ENCODE data around the gene LGALS3BP. TPM values are rescaled to one million over a fixed set of nuclear protein-coding genes. Genes with fewer than 3 reads are reported as not detected.

Gene LGALS3BP
- total RNA-seq, 1 donor, result 51.4 TPM

DNA sequence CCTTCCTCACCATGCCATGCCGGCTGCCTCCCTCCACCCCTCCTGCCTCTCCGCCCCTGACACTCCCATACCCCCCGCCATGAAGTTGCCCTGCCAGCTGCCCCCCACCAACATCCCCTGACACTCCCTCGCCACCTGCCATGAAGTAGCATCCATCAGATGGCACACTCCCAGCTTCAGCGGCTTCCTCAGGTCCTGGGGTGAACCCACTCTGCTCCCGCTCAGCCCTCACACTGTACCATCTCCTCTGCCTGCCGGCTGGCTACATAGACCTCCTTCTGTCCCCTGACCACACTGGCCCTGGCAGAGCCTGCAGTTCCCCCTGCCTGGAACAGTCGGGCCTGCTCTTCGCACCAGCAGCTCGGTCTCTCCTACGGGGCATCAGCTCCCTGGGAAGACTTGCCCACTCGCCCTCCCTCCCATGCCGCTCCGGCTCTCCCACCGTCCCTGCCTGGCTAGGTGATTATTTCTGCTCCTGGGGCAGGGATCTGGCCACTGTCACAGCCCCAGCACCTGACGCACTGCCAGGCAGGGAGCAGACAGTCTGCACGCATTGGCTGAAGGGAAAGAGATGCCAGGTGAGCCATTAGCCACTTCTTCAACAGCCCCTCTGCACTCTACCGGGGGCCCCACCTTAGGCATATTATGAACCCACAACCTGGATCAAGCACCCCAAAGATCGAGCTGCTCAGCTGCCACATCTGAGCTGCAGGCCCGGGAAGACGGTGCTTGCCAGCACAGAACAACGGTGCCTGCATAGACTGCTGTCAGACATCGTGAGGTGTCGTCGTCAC, 20.9 kb upstream of the LGALS3BP start:
- no peak for DNase-seq (ENCODE audit: low read depth in 2 of 3, low spot score in 2 of 3)

DNA sequence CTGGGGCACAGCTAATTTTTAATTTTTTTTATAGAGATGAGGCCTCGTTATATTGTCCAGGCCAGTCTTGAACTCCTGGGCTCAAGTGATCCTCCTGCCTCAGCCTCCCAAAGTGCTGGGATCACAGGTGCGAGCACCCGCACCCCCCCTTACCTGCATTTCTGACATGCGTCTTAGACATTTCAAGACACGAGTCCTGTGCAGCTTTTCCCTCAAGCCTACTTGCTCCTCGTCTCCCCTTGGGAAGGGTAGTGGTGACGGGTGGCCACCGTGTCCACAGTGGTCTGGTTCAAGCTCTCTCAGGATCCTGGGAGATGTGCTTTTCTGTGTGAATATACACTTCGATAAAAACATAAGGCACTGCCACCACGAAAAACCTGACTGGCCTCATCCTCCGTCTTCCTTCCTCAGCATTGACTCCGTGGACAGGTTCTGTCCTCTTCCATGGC, 20.2 kb upstream of the LGALS3BP start:
- no peak for DNase-seq (ENCODE audit: low read depth in 2 of 3, low spot score in 2 of 3)

DNA sequence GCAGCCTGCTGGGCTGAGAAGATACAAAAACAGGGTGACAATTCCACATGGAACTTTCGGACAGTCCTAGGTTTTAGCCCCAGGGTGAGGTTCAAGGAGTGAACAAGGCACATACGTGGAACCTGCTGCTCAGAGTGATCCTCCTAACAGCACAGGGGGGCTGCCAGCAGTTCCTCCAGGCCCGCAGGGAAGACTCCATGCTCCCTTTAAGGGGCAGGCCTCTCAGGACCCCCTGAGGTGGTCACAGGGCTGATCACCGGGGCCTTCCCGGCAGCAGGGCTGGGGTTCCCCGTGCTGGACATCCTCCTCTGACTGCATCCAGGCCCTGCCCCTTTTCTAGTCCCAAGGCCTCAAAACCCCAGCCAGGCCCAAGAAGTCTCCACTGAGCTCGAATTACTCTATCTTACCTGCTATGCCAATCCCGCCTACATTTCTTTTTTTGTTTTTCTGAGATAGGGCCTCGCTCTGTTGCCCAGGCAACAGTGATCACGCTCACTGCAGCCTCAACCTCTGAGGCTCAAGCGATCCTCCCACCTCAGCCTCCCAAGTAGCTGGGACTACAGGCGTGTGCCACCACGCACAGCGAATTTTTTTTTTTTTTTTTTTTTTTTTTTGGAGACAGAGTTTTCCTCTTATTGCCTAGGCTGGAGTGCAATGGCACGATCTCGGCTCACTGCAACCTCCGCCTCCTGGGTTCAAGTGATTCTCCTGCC, 19.5 kb upstream of the LGALS3BP start:
- DNase-seq (ENCODE audit: low read depth in 2 of 3, low spot score in 2 of 3), result no peak

DNA sequence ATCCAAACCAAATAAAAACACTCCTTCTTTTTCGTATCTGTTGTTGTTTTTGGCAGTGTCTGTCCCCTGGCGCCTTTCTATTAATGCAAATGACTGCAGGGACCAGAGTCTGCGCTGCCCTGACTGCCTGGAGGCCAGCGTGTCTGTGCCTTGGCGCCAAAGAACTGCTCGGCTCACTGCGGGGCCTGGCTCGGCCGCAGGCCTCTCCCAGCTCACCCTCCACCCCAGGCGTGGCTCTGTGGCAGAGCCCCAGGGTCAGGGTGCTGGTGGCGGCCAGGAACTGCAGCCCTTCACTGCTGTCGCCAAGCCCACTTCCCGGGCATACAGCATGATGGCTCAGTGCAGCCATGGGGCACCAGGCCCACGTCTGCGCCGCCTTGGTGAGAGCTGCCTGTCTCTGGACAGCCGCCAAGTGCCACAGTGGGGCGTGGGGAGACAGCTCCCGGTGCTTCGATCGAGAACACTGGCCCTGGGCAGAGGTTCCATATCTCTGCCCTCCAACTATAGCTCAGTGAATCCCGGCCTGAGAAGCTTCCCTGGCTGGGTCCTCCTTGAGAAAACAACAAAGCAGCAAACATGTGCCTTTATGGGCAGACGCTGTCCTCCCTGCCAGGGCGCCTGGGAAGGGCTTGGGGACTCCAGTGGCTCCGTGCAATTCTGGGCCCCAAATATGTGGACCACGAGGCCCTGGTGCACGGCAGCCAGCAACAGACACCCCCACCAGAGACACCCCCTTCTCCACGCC, 18.8 kb upstream of the LGALS3BP start:
- DNase-seq (ENCODE audit: low read depth in 2 of 3, low spot score in 2 of 3), result no peak

DNA sequence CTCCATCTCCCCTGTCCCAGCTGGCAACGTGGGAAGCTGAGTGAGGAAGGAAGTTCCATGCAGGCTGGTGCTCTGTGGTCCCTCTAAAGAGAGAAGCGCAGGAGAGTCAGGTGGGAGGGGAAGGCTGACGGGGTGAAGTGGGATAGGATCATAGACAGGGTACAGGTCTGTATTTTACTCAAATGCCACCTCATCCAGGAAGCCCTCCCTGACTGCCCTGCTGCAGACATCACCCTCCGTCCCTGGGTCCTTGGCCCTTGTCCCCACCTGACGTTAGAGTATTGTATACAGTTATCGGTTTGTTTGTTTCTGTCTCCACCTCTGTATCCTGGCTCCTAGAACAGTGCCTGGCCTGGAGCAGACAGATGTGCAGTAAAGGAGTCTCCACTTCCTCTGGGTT, 18.2 kb upstream of the LGALS3BP start:
- no peak for DNase-seq (ENCODE audit: low read depth in 2 of 3, low spot score in 2 of 3)

DNA sequence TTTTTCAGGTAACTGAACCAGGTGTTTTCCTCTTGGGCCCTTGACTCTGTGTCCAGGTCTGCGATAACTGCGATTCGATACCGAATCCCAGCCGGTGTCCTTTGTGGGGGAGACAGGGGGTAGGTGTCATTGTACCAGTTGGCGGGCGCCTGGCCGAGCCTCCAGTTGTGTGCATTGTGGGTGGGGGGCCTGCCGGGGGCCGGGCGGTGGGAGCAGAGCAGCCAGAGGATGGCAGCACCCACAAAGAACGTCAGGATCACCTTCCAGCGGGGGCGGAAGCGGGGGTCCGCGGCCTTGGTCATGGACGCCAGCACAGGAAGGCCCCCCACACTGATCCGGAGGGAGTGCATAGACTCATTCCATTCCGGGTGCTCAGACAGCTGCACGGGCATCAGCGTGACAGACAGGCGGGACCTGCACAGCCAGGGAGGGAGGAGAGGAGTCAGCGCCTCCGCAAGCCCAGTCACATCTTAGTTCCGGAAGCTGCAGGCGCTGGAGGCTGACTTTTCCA, 17.6 kb upstream of the LGALS3BP start:
- no peak for DNase-seq (ENCODE audit: low read depth in 2 of 3, low spot score in 2 of 3)

DNA sequence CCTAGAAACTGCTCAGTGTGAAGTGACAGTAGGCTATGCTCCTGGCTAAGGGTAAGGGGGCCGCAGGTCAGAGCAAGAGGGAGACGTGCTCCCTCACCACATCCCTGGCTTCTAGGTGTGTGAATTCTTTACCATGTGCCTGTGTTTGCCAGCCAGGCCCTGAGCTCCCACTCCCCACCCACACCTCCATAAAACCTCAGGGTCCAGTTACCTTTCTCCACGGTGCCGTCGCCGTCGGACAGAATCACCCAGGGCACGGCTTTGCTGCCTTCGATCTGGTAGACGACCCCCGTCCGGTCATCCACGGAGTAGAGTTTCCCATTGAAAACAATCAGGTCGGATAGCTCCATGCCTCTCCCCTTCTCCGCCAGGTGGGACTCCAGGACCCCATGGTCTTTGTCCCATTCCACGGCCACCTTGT, 17.1 kb upstream of the LGALS3BP start:
- DNase-seq (ENCODE audit: low read depth in 2 of 3, low spot score in 2 of 3), result no peak

DNA sequence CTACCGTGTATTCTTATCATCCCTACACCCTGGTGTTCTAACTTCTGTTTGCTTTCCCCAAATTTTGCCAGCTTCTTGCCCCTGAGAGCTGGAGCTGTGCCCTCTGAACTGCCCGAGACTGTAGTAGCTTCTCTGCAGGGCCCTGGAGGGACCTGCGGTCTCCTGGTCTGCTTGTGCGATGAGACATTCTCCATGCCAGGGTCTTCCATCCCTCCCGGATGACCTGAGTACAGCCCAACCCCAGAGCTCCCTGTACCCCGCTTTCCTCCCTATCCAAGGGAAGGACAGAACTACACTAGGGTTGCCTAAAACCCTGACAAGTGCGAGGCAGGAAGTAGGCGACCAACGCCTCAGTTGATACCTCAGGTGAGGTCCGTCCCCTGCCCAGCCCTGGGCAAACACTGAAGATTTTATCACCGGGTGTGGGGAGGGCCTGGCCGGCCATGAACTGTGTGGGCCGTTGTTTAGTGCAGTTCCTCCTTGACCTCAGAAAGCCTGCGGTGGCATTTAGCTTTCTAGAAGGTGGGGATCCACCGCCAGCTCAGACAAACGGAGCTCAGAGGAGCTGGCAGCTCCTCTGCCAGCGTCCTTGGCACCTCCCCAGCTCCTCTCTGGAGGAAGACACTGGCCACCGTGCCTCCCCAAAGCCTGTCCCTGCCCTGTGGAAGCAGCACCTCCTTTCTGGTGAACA, 16.2 kb upstream of the LGALS3BP start:
- no peak for DNase-seq (ENCODE audit: low read depth in 2 of 3, low spot score in 2 of 3)

DNA sequence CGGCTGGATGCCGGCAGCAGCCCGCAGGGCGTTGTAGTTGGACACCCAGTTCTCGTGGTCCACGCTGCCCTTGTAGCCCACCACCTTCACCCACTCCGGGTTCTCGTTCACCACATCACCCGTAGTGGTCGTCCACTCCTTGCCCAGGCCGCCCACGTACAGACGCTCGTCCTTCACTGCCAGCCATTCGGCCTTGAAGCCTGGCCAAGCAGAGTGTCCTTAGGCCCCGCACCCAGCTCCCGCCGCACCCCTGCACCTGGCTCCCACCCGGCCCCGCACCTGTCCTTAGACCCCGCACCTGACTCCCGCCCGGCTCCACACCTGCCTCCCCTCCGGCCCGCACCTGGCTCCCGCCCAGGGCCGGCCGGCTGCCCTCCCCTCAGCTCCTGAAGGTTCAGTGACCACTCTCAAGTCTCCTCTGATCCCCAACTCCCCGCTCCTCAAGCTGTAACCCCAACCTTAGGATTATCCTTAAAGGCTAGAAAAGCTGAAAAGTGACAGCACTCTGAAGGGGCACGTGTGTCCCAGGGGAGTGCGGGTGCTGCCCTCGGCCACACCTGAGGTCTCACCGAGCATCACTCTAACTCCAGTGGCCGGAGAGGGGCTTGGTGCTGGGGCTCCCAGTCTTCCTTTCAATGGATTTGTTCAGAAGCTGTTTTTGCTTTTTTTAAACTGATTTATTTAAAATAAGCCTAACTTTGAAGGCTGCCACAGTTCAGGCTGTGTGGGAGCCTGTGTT, 15.5 kb upstream of the LGALS3BP start:
- DNase-seq (ENCODE audit: low read depth in 2 of 3, low spot score in 2 of 3), result no peak

DNA sequence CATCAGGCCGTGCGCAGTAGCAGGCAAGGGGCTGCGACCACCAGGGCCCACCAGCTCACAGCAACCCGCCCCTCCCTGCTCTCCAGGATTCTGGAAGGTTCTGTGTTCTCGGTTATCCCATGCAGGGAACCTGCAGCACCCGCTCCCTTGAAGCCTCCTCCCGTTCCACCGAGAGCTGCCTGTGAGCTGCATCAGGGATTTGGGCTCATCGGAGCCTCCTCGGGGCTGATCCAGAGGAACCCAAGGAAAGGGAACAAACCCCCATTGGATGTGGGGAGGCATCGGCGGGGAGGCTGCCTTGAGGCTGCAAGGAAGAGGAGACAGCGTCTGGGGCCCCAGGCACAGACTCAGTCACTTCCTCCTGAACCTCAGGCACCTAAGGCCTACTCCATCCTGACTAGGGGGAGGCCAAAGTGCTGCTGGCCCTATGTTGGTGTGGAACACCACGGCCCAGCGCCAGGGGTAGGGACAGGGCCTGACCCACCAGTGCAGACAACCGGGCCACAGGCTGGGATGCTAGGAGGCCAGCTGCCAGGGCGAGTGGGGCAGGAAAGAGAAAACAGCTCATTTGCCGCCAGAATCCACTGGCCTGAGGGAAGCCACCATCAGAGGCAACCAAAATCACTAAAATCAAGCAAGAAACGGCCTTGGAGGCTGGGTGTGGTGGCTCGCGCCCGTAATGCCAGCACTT, 14.4 kb upstream of the LGALS3BP start:
- no peak for DNase-seq (ENCODE audit: low read depth in 2 of 3, low spot score in 2 of 3)

DNA sequence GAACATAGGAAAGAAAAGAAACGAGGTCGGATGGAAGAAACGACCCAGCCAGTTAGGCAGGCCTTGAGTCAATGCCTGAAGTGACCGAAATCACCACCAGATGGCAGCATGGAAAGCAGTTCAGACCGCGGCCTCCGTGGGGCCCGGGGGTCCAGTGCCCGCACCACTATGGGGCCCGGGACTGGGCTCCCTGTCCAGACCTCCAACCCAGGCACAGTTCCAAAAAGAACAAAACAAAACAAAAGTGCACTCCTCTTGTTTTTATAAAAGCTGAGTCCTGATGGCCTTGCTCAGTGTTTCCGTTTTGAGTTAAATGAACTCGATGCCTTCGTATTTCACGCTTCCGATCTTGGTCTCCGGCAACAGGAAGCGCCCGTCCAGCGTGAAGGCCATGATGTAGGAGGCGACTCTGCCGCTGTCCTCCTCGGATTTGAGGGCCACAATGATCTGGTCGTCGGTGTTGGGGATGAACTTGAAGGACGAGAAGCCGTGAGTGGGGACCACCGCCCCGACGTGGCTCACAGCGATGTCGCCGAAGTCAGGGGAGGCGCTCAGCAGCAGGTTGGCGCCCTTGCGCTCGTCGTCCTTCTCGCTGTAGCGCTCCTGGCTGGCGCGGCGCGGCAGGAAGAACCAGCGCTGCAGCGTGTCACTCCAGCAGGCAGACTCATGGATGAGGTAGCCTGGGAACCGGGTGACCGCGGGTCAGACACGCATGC, 13.7 kb upstream of the LGALS3BP start:
- peak in 2 of 3 donors; percentile 43 to 59 for DNase-seq (ENCODE audit: low read depth in 2 of 3, low spot score in 2 of 3)

DNA sequence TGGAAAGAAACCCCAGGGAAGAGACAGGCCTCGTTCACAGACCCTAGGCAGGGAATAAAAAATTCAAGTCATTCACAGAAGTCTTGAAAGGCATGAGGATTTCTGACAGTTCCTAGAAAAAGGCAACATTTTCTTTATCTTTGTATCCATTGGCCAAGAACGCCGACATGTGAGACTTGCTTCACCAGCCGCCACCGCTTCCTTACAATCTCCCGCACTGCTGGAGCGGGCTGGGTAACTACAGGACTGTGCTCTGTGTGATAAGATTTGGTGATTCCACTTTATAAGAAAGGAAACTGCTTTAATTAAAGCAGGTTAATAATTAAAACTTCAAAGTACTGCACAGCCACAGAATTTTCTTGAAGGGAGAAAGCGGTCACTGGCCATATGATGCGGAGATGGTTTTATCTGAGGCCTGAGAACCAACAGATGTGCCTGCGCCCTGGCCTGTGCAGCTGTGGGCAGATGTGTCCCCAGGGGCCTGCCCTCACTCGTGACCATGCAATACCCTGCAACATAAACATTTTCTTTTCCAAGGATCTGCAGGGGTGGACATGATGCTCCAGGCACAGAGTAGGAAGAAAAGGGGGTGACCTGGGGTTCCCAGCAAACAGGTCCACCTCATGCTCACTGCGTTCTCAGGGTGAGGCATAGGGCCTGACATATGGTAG, 13.0 kb upstream of the LGALS3BP start:
- no peak for DNase-seq (ENCODE audit: low read depth in 2 of 3, low spot score in 2 of 3)

DNA sequence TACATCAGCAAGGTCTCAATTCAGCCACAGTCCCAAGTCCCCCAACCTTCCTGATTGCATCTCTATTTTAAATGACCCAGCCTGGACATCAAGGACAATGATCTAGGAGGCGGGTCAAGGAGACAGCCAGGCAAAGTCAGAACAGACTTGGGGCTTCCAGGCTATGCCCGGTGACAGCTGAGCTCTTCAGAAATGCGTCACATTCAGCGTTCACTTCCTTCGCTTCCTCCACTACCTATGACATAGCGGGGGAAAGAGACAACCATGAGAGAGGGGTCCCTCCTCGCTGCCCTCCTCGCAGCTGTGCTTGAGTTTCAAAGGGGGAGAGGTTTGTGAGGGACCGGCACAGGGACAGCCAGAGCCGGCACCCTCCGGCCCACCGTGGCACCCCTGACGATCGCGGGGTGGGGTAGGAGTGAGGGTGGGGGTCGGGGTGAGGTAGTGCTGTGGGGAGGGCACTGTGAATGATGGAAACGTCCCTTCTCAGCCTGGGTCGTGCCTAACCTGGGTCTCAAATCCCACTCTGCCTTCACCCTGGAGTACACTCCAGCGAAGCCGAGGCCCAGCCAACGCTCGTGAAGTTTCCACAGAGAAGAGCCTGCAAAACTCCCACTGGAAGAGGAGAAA, 12.3 kb upstream of the LGALS3BP start:
- no peak for DNase-seq (ENCODE audit: low read depth in 2 of 3, low spot score in 2 of 3)

DNA sequence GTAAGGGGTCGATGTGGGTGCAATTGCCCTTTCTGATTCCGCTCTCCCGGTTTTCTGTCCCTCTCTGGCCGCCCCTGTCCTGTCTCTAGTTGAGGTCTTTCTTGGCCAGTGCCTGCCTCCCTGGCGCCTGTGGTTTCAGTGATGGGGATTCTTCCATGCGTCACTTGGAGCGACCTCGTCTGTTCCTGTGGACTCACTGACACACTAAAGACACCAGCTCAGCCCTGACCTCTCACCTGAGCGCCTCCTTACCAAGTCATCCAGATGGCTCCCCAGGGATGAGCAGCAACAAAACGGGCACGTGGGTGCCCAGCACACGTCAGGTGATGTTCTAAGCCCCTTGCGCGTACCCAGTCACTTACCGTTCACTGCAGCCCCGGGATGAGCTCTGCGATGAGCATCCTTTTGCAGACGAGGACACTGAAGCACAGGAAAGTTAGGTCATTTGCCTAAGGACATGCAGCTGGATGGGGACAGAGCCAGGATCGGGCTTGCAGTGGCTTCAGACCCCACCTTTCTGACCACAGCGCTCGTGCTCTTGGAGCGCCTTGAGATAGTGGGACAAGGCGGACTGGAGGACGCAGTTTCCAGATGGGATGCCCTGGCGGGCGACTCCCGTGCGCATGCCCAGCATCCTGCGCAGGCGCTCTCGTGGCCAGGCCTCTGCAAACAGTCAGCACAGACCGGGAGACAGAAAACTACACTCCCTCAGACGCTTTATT, 11.5 kb upstream of the LGALS3BP start:
- no peak for DNase-seq (ENCODE audit: low read depth in 2 of 3, low spot score in 2 of 3)

DNA sequence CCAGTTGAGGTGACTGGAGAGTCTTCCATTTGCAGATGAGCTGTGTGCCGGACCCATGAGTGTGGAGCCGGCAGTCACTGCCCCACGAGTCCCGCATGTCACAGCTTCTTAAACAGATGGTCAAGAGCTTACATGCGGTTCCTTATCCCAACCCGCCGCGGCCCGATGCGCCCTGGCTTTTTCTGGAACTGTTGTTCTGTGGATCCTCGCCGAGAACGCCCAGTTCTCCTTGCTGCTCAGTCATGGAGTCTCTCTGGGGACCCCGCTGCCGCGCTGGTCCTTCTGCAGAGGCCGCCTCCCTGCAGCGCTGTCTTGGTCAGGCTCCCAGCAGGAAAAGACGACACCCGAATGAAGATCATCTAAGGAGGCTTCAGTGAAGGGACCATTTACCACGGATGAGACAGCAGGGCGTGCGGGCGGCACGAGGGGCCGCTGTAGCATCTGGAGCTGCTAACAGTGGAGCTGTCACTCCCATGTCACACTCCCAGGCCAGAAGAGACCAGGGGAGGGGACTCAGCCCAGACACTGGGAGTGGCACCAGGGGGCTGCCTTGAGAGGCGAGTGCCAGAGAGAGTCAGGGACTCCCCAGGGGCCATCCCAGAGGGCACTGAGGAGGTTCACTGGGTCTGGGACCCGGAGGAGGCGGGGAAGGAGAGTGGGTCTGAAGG, 10.8 kb upstream of the LGALS3BP start:
- DNase-seq (ENCODE audit: low read depth in 2 of 3, low spot score in 2 of 3), result no peak

DNA sequence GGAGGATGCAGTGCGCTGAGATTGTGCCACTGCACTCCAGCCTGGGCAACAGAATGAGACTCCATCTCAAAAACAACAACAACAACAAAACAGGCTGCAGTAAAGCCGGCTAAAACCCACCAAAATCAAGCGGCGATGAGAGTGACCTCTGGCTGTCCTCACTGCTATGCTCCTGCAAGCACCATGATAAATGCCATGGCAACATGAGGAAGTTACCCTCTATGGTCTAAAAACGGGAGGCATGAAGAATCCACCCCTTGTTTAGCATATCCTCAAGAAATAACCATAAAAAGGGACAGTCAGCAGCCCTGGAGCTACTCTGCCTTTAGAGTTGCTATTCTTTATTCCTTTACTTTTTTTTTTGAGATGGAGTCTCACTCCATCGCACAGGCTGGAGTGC, 8.4 kb upstream of the LGALS3BP start:
- DNase-seq (ENCODE audit: low read depth in 2 of 3, low spot score in 2 of 3), result no peak

All from hematopoietic multipotent progenitor cell (in vitro differentiated cells).